HEK293 (cell line): ENCODE measurements around the gene SF3B3.
A peak's percentile ranks its signal among the peaks of the same experiment; 100 is the strongest.

Experiments used
- BCL11A ChIP-seq: fragments of 450-650 bp; formaldehyde crosslinking; IDR thresholded peaks from 2 replicates; pipeline ENCODE4 v1.5.1; 2016; ENCODE audit warnings: low read depth, missing biosample characterization, missing genetic modification characterization
- GFI1B ChIP-seq: fragments of 450-650 bp; formaldehyde crosslinking; IDR thresholded peaks from 2 replicates; pipeline ENCODE4 v1.5.1; 2016; ENCODE audit warnings: missing biosample characterization, missing genetic modification characterization
- GLIS2 ChIP-seq: fragments of 450-650 bp; formaldehyde crosslinking; IDR thresholded peaks from 2 replicates; pipeline ENCODE4 v1.5.1; 2016; ENCODE audit warnings: missing biosample characterization, missing genetic modification characterization
- HOXD13 ChIP-seq: sonication (generic); formaldehyde crosslinking; IDR thresholded peaks from 2 replicates; pipeline ENCODE4 v1.8.0; 2022; ENCODE audit warnings: missing genetic modification reagents, borderline replicate concordance
- KLF1 ChIP-seq: fragments of 450-650 bp; formaldehyde crosslinking; IDR thresholded peaks from 2 replicates; pipeline ENCODE4 v1.5.1; 2016; ENCODE audit warnings: missing biosample characterization, missing genetic modification characterization
- KLF16 ChIP-seq: fragments of 450-650 bp; formaldehyde crosslinking; IDR thresholded peaks from 2 replicates; pipeline ENCODE4 v1.5.1; 2017; ENCODE audit warnings: missing biosample characterization, missing genetic modification characterization
- MYNN ChIP-seq: fragments of 450-650 bp; formaldehyde crosslinking; IDR thresholded peaks from 2 replicates; pipeline ENCODE4 v1.5.1; 2016; ENCODE audit warnings: missing biosample characterization, missing genetic modification characterization, borderline replicate concordance
- OVOL3 ChIP-seq: fragments of 450-650 bp; formaldehyde crosslinking; IDR thresholded peaks from 2 replicates; pipeline ENCODE4 v1.5.1; 2016; ENCODE audit warnings: missing biosample characterization, missing genetic modification characterization
- PRDM1 ChIP-seq: fragments of 450-650 bp; formaldehyde crosslinking; IDR thresholded peaks from 2 replicates; pipeline ENCODE4; 2016; ENCODE audit warnings: missing biosample characterization, missing genetic modification characterization
- RBAK ChIP-seq: fragments of 450-650 bp; formaldehyde crosslinking; IDR thresholded peaks from 2 replicates; pipeline ENCODE4 v1.5.1; 2016; ENCODE audit warnings: missing biosample characterization, missing genetic modification characterization
- SP3 ChIP-seq: fragments of 450-650 bp; formaldehyde crosslinking; IDR thresholded peaks from 2 replicates; pipeline ENCODE4 v1.5.1; 2016; ENCODE audit warnings: missing biosample characterization, missing genetic modification characterization
- TRIM28 ChIP-seq: IDR thresholded peaks from 2 replicates; pipeline ENCODE4 v1.6.1; 2011; ENCODE audit warnings: low read length, control low read depth, borderline replicate concordance
- ZBTB21 ChIP-seq: fragments of 450-650 bp; formaldehyde crosslinking; IDR thresholded peaks from 2 replicates; pipeline ENCODE4 v1.5.1; 2017; ENCODE audit warnings: missing biosample characterization, missing genetic modification characterization
- ZNF148 ChIP-seq: fragments of 450-650 bp; formaldehyde crosslinking; IDR thresholded peaks from 2 replicates; pipeline ENCODE4 v1.5.0; 2017; ENCODE audit warnings: missing biosample characterization, missing genetic modification characterization, borderline replicate concordance
- ZNF18 ChIP-seq: fragments of 450-650 bp; formaldehyde crosslinking; IDR thresholded peaks from 2 replicates; pipeline ENCODE4 v1.5.1; 2016; ENCODE audit warnings: missing biosample characterization, missing genetic modification characterization
- ZNF214 ChIP-seq: fragments of 450-650 bp; formaldehyde crosslinking; IDR thresholded peaks from 2 replicates; pipeline ENCODE4 v1.5.1; 2017; ENCODE audit warnings: missing biosample characterization, mild to moderate bottlenecking, missing genetic modification characterization, borderline replicate concordance
- ZNF302 ChIP-seq: fragments of 450-650 bp; formaldehyde crosslinking; IDR thresholded peaks from 2 replicates; pipeline ENCODE4 v1.5.1; 2016; ENCODE audit warnings: missing biosample characterization, missing genetic modification characterization, low read depth
- ZNF311 ChIP-seq: fragments of 450-650 bp; formaldehyde crosslinking; IDR thresholded peaks from 2 replicates; pipeline ENCODE4 v1.5.1; 2017; ENCODE audit warnings: missing biosample characterization, missing genetic modification characterization, borderline replicate concordance
- ZNF335 ChIP-seq: fragments of 450-650 bp; formaldehyde crosslinking; conservative IDR thresholded peaks from 2 replicates; pipeline ENCODE4 v1.5.1; 2016; ENCODE audit warnings: missing biosample characterization, missing genetic modification characterization
- ZNF398 ChIP-seq: fragments of 450-650 bp; formaldehyde crosslinking; IDR thresholded peaks from 2 replicates; pipeline ENCODE4 v1.5.1; 2017; ENCODE audit warnings: missing biosample characterization, missing genetic modification characterization
- ZNF426 ChIP-seq: fragments of 450-650 bp; formaldehyde crosslinking; IDR thresholded peaks from 2 replicates; pipeline ENCODE4 v1.5.1; 2017; ENCODE audit warnings: missing biosample characterization, missing genetic modification characterization, mild to moderate bottlenecking, inconsistent platforms, moderate library complexity
- ZNF514 ChIP-seq: fragments of 450-650 bp; formaldehyde crosslinking; IDR thresholded peaks from 2 replicates; pipeline ENCODE4 v1.5.1; 2016; ENCODE audit warnings: missing biosample characterization, missing genetic modification characterization
- ZNF558 ChIP-seq: fragments of 450-650 bp; formaldehyde crosslinking; IDR thresholded peaks from 2 replicates; pipeline ENCODE4 v1.5.1; 2016; ENCODE audit warnings: missing biosample characterization, missing genetic modification characterization
- ZNF596 ChIP-seq: fragments of 450-650 bp; IDR thresholded peaks from 2 replicates; pipeline ENCODE4 v1.5.0; 2018; ENCODE audit warnings: missing biosample characterization, mild to moderate bottlenecking, missing genetic modification characterization, moderate library complexity
- ZNF623 ChIP-seq: fragments of 450-650 bp; formaldehyde crosslinking; IDR thresholded peaks from 2 replicates; pipeline ENCODE4 v1.5.1; 2016; ENCODE audit warnings: missing biosample characterization, missing genetic modification characterization
- ZSCAN16 ChIP-seq: fragments of 450-650 bp; formaldehyde crosslinking; IDR thresholded peaks from 2 replicates; pipeline ENCODE4 v1.5.1; 2016; ENCODE audit warnings: missing biosample characterization, missing genetic modification characterization

SF3B3 gene

DNA sequence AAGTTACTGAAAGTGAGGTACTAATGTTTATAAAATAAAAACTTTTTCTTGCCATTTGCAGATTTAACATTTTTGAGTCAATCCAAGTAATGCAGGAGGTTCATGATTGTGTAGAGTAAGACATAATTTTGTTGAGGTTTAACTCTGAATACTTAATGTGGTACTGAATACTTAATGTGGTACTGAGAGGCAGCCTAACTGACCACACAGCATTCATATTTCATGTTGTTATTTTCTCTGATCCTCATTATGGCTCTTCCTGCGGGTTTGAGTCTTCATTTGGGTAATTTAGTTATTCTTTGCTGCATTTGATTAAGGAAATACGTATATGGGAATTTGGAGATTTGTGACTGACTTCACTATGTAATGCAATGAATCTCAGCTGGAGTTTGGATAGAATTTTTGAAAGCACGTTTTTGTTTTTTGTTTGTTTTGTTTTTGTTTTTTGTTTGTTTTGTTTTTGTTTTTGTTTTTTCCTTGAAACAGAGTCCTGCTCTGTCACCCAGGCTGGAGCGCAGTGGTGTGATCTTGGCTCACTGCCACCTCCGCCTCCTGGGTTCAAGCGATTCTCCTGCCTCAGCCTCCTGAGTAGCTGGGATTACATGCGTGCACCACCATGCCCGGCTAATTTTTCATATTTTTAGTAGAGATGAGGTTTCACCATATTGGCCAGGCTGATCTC, 3.8 kb downstream of the SF3B3 start (continued):
- TF ChIP-seq ZNF398 (tag by site-specific recombination) (no peak), ZNF335 (tag by site-specific recombination) (no peak), ZNF148 (tag by site-specific recombination) (no peak), OVOL3 (no peak), ZNF558 (tag by site-specific recombination) (no peak), TRIM28 (no peak), ZNF623 (tag by site-specific recombination) (no peak), ZNF426 (tag by site-specific recombination) (no peak), ZNF214 (tag by site-specific recombination) (no peak), RBAK (no peak), PRDM1 (0 out of 2 replicates have a peak, but pooled peaks have one; percentile 7), HOXD13 (no peak), KLF16 (tag by site-specific recombination) (no peak), MYNN (tag by site-specific recombination) (no peak), GFI1B (tag by site-specific recombination) (no peak), GLIS2 (tag by site-specific recombination) (no peak), ZNF596 (tag by site-specific recombination) (no peak), ZSCAN16 (tag by site-specific recombination) (no peak), ZNF18 (peak; percentile 83), SP3 (tag by site-specific recombination) (no peak), ZNF514 (tag by site-specific recombination) (no peak), ZNF311 (tag by site-specific recombination) (no peak), BCL11A (tag by site-specific recombination) (no peak), ZBTB21 (tag by site-specific recombination) (no peak), ZNF302 (no peak), KLF1 (no peak)
- TF ChIP-seq, all 188 proteins: peak for 4
